ENCODE data around the gene OSMR.

Gene OSMR

GRCh38 chr5:38874948-38875456 is 29.2 kb downstream of the OSMR start:
- DNase-seq = no peak

DNA sequence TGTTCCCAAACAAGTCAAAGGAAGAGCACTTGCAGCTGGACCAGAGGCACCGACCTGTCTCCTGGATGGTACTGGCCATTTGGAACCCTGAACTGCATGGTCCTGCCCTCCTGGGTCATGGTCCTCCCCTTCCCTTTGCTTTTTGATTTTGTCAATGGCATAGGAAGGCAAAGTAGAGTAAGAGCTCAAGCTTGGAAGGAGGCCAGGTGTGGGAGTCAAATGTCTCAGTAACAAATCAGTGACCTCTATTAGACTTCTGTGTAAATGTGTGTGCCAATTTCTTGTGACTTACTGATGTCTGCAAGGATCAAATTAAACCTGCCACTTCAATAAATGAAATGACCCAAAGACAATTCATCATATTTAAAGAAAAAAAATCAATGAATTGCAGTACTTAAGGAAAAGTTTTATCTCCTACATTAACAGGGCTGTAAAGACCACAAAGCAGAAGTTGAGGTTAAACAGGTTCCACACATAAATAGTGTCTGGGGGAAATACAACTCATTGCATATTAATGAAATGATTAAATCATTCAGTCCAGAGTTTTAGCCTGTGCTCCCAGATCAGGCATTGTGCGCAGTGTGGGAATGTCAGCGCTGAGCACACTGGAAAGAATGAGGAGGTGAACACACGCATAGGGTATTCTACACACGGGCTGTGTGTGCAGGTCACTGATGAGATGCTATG is 32.7 kb downstream of the OSMR start:
- DNase-seq = no peak

GRCh38 chr5:38879078-38879460 is 33.3 kb downstream of the OSMR start:
- DNase-seq = no peak

DNA sequence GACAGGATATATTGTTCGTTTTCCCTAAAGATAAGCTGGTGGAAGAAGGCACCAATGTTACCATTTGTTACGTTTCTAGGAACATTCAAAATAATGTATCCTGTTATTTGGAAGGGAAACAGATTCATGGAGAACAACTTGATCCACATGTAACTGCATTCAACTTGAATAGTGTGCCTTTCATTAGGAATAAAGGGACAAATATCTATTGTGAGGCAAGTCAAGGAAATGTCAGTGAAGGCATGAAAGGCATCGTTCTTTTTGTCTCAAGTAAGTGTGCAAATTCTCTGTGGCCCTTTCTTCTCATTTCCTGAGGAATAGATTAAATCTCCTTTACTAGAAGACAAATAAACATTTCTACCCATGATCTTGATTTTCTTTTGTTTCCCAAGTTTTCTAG is 38.0 kb downstream of the OSMR start:
- no peak for DNase-seq

DNA sequence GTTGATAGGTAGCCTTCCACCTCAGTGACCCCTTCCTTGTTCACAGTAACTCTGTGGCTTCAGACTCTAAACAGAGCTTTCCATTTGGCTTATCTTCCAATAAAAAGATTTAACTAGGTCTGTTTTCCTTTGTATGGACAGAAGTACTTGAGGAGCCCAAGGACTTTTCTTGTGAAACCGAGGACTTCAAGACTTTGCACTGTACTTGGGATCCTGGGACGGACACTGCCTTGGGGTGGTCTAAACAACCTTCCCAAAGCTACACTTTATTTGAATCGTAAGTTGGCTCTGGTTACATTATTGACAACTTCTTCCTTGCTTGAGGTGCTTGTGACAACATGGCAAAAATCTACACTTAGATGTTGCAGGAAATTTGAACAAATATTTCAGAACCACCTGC is 39.4 kb downstream of the OSMR start:
- no peak for DNase-seq

DNA sequence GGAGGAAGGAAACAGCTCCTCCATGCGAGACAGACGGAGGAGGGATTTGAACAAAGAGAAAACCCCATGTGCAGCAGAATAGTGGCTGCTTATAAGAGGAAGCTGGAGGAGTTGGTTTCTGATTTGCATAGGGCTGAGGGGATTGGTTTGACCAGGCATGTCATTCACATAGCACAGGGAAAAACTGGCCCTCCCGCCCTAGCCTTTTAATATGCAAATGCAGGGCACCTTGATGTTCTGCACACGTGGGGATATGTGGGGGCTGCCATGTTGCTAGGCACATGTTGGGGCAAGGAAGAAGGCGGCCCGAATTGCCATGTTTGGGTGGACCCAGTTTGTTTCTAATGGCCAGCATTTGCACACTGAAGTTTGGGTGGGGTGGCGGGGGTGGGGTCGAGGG is 42.2 kb downstream of the OSMR start:
- peak; percentile 63 to 78 for DNase-seq

DNA sequence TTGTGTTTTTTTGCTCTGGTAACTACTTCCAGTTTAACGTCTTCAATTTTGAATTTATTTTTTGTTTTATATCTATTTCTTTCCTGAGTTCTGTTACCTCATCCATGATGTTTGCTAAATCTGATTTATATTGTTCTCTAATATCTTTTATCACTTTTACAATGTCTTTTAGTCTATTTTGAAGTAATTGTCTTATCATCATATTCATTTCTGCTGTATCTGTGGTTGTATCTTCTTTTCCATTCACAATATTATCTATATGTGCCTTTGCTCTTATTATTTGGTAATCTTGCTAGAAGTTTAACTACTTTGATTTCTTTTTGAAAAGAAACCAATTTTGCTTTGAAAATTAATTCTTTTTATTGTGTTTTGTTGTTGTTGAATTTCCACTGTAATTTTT is 43.6 kb downstream of the OSMR start:
- no peak for DNase-seq

GRCh38 chr5:38891563-38891962 is 45.8 kb downstream of the OSMR start:
- no peak for DNase-seq

DNA sequence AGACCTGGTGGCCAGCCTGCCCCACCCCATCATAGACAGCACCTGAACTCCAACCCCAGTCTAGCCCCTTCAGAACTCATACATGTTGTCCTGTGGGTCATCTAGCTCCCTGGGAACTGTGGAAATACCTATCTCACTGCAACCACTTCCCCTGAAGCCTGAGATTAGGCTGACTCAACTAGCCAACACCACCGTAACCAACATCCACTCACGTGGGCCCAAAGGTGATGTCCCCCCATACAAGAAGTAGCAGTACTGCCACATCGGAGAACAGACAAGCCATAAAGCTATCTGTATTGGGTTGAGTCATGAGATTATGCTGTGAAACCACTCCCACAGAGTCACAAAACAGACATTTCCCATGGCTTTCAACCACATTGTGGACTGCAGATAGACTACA is 46.6 kb downstream of the OSMR start:
- DNase-seq = no peak

- DNase-seq = no peak
Observed at GRCh38 chr5:38896760-38897159, 50.9 kb downstream of the OSMR start.

GRCh38 chr5:38899936-38900335 is 54.1 kb downstream of the OSMR start:
- no peak for DNase-seq

DNA sequence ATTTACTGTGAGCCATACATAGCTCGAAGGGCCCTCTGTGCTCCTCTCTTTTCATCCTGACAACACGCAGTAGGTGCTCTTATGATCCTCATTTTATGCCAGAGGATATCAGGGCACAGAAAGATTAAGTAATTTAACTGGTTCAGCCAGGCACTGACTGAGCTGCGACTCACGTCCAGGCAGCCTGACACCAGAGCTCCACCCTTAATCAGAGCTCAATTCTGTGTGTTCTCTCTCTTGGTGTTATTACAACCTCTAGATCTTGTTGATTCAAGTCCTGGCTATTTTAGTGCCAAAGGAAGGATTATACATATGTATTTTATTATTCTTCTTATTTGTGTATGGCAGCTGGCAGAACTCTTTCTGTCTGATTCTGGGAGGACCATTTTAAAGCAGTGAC is 59.7 kb downstream of the OSMR start:
- DNase-seq = no peak

- no peak for DNase-seq
Observed at GRCh38 chr5:38906503-38906902, 60.7 kb downstream of the OSMR start.

- no peak for DNase-seq
Observed at GRCh38 chr5:38911933-38912332, 66.1 kb downstream of the OSMR start.

DNA sequence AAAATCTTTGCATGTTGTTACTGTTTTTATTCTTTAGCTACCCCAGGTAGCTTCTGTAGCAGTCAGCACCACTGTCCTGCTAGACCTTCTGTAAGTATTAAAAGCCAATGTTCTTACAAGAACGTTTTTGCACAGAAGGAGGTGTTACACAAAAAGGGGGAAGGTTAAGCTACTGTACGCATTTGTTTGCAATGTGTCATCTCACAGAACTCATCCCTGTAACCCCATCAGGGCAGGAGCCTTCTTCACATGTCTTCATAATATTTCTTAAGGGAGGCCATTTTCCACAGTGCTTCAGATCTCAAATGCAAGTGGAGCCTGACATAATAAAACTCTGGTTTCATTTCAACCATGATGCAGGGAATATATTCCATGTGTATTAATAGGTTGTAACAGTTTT is 67.9 kb downstream of the OSMR start:
- DNase-seq = no peak

- no peak for DNase-seq
Observed at GRCh38 chr5:38916802-38917201, 71.0 kb downstream of the OSMR start.

DNA sequence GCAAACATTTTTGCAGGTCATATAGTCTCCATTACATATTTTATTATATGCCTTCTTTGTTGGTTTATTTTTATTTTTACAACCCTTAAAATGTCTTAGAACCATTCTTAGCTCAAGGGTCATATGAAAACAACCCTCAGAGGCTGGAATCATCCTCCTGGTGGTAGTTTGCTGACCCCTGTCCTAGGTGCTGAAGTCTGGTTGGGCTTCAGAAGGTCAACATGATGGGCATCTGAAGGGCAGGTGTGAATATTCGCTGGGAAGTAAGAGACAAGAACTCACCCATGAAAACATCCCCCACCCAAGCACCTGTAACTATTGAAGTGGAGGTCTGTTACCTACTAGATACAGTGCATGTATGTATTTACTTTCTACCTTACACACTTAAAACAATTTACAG is 75.4 kb downstream of the OSMR start:
- no peak for DNase-seq

DNA sequence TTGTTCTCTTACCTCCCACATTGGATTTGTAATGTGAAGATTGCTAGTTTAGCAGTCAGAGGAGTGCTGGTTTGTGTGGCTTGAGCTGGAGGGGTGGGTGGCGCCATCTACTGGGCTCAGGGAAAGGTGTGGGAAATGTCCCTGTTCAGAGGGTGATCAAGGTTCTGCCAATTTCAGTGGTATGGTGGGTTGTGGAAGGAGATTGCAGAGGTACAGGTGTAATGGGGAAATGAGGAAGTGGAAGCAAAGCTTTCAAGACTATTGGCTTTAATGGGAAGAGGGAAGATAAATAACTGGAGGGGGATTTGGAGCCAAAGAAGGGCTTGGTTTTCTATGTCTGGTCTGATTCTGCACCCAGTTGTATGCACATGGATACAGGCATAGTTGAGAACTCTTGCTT is 76.4 kb downstream of the OSMR start:
- DNase-seq = peak; percentile 41 to 81

- no peak for DNase-seq
Observed at GRCh38 chr5:38923661-38924451, 78.0 kb downstream of the OSMR start.

DNA sequence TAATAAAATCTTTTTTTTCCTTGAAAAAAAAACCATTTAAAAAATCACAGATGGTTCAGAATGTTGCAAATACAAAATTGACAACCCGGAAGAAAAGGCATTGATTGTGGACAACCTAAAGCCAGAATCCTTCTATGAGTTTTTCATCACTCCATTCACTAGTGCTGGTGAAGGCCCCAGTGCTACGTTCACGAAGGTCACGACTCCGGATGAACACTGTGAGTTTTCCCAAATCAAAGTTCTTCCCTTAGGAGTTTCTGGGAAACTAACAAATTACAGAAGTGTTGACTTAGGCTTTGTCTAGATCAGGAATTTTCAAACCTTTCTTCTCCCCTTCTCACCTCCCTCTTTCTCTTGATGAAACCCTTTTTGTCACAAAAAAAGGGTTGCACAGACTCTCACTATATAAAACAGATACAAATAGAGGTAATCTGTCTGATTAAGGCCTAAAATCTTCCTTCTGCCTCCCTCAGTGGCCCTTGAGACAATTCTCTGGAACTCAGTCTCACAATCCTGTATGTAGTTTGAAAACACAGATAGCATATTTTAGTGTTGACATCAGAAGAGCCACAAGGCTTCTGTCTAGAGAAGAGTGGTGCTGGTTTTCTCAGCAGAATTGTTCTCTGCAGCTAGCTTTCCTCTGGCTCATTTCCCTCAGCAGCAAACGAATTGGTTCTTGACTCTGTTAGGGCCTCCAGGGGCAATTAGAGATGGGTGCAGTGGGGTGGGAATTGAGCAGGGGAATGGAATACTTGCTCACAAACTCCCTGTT is 79.5 kb downstream of the OSMR start:
- no peak for DNase-seq

DNA sequence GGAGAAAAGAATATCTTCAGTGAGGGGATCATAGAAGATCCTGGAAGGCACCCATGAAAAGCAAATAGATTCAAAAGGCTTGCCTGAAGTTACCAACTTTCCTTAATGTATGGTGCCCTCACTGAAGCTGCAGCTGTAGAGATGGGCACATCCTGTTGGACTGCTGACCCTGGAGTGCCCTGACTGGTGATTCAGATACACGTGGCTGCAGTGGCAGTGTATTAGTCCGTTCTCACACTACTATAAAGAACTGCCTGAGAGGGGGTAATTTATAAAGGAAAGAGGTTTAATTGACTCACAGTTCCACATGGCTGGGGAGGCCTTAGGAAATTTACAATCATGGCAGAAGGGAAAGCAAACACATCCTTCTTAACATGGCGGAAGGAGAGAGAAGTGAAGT is 80.3 kb downstream of the OSMR start:
- DNase-seq = no peak

DNA sequence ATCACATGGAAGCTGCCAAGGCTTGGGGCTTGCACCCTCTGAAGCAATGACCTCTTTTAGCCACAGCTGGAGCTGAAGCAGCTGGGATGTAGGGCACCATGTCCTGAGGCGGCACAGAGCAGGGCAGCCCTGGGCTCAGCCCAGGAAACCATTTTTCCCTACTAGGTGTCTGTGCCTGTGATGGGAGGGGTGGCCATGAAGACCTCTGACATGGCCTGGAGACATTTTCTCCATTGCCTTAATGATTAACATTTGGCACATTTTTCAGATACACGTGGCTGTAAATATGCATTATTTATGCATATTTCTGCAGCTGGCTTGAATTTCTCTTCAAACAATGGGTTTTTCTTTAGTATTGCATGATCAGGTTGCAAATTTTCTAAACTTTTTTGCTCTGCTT is 81.7 kb downstream of the OSMR start:
- DNase-seq = no peak

GRCh38 chr5:38929838-38930237 is 84.0 kb downstream of the OSMR start:
- DNase-seq = no peak

- DNase-seq = no peak
Observed at GRCh38 chr5:38931731-38932130, 85.9 kb downstream of the OSMR start.

Data from NCI-H526 (cell line).